ENCODE results near the gene CNP.
"Not testable (repeated sequence)": the region's sequence is repeated elsewhere in the genome, so short reads cannot be mapped to it uniquely, and the experiment has no call there.

Gene CNP

DNA sequence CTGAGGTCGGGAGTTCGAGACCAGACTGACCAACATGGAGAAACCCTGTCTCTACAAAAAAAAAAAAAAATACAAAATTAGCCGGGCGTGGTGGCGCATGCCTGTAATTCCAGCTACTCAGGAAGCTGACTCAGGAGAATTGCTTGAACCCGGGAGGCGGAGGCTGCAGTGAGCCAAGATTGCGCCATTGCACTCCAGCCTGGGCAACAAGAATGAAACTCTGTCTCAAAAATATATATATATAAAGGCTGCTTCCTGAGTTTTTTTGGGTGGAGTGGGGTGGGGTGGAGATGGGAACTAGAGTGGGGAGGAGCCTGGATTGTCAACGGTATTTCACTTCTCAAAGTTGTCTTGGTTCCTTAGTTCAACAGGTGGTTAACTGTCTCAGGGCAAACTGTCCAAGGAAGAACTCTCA, 43.7 kb downstream of the CNP start:
- DNase-seq = not testable (repeated sequence)

DNA sequence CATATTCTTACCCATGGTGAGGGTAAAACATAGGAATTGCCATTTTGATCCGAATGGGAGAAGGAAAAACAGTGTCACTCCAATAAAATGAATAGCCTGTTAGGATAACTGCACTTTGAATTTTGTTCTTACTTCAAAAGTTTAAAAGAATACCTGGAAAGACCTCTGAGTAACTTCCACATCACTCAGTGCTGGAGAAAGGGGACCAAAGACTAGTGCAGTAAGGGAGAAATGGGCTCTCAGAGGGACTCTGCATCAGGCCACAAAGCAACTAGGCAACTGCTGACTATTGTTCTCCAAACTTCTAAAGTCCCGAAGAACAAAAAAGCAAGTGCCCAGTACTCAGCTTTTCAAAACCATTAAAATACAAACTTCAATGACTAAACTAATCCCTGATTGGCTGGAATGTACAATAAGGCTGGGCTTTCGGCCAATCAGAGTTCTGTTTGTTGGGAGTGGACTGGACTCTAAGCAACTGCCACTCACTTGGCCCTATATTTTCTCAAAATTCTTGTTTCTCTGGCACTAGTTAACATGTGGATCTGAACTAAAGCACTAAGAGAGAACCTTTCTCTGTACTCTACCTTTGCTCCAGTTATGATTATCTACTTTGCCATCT, 44.4 kb downstream of the CNP start:
- no peak for DNase-seq

DNA sequence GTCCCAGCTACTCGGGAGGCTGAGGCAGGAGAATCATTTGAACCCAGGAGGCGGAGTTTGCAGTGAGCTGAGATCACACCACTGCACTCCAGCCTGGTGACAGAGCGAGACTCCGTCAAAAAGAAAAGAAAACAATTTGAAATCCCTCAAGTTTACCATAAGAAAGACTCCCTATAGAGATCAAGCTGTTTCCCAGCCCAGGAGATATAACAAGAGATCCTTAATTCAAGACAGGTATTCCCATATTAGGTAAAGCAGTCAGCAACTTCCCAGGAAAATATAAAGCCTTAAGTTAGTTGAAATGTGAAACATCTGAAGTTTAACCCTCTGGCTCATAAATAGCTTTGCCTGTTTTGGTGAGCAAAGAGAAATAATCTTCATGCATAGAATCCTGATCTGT, 45.8 kb downstream of the CNP start:
- not testable (repeated sequence) for DNase-seq

DNA sequence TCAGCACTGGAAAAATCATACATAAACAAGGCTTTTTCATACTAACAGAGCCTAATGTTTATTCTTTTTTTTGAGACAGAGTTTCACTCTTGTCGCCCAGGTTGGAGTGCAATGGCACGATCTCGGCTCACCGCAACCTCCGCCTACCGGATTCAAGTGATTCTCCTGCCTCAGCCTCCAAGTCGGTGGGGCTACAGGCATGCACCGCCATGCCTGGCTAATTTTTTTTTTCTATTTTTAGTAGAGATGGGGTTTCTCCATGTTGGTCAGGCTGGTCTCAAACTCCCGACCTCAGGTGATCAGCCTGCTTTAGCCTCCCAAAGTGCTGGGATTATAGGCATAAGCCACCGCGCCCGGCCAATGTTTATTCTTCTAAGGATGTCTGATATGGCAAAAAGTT, 47.1 kb downstream of the CNP start:
- DNase-seq = not testable (repeated sequence)

DNA sequence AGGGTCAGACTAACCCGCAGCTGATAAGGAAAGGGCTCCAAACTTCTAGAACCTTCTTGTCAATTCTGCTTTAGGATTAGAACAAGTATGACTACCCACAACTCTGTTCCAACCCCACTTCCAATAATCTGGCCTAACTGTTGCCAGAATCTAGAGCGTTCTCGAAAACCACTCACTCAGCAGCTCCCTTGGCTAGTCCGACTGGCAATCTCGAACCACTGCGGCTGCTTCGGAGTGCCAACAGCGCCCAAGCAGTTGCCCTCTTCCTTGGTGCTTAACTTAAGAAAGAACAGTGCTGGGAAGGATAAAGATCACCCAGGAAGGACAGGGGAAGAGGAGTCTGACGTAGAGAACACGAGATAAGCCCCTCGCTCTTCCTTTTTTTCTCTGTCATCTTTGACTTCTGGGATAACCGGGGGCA, 49.8 kb downstream of the CNP start:
- no peak for DNase-seq

DNA sequence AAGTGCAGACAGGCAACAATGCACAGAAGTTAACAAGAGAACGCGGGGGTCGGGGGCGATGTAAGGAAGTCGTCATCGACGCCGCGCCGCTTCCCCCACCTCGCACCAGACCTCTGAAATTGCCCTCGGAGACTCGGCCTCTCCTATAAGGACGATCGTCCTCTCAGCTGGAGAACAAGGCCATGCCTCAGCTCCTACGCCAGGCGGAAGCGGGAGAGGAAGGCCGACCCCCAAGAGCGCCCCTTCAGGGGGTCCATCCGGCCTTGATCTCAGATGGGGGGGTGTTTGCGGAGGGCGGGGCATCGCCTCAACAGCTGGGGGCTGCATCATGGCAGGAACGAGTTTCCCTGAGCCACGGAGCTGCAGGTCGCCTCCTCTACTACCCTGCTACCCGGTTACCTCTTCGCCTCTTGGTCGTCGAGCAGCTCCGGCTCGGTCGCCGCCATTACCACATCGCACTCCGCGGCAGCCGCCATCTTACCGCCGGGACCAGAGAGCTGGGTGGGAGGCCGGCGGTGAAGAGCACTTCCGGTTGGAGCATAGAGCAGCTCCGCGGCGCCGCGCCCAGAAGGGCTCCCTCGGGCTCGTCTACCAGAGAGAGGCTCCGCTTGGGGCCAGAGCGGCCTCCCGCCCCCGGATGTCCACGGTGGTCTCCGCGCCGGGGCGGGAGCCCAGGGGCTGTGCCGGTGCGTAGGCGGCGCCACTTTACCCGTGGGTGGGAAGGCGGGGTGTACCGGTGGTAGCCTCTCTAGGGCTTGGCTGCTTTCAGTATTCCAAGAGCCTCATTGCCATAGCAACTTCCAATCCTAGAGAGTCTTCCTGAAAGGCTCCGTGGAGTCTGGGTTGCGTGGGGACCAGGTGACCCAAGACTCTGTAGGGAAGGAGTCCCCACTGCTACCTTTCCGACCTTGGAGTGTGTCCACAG, 50.6 kb downstream of the CNP start, which contains the start of gene DNAJC7:
Gene DNAJC7, minus strand, starts transcription at position 499 of the 925 bp plus-strand sequence. Its CDS starts 23 bp downstream, at position 476.
- peak; percentile 95 for DNase-seq

DNA sequence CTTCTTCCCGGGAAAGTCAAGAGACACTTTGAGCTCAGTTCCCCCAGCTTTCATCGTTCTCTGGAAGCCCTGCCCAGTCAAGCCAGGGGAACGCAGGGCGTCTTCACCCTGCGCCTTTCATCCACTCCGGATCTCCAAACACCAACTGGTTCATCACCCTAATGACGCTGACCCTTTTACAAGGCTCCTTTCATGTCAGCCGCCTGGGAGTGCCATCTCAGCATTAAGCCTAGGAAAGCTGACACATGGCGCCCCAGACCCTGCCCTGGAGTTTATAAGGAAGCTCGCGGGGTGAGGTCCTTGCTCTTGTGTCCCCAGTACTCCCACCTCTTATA, 51.2 kb downstream of the CNP start:
- no peak for DNase-seq

DNA sequence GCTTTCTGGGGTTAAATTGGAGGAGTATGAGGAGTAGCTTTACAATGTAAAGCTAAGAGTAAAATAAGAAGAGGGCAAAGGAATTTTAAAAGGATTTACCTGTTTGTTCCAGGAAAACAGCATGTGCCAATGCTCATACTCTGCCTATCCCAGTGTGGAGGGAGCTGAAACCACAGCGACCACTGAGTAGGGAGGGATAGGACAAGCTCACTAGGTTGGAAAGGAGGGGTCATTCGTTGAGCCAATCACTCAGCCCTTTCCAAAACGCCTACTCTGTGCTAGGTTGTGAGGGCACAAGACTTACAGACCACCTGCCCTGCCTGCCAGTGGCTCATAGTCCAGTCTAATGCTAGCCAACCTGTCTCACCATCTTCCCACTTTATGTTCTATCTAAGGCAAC, 51.7 kb downstream of the CNP start:
- no peak for DNase-seq

DNA sequence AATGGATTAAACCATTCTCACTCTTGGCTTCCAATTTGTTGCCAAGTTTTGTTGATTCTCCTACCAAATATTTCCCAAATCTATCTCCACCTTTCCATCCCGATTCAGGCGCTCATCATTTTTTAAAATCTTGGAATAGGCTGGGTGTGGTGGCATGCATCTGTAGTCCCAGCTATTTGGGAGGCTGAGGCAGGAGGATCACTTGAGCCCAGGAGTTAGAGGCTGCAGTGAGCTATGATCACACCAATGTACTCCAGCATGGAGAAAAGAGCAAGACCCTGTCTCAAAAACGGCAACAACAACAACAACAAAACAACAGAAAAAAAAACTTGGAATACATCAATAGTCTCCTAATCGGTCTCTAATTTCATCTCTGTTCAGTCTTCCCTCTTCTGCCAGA, 52.4 kb downstream of the CNP start:
- no peak for DNase-seq

DNA sequence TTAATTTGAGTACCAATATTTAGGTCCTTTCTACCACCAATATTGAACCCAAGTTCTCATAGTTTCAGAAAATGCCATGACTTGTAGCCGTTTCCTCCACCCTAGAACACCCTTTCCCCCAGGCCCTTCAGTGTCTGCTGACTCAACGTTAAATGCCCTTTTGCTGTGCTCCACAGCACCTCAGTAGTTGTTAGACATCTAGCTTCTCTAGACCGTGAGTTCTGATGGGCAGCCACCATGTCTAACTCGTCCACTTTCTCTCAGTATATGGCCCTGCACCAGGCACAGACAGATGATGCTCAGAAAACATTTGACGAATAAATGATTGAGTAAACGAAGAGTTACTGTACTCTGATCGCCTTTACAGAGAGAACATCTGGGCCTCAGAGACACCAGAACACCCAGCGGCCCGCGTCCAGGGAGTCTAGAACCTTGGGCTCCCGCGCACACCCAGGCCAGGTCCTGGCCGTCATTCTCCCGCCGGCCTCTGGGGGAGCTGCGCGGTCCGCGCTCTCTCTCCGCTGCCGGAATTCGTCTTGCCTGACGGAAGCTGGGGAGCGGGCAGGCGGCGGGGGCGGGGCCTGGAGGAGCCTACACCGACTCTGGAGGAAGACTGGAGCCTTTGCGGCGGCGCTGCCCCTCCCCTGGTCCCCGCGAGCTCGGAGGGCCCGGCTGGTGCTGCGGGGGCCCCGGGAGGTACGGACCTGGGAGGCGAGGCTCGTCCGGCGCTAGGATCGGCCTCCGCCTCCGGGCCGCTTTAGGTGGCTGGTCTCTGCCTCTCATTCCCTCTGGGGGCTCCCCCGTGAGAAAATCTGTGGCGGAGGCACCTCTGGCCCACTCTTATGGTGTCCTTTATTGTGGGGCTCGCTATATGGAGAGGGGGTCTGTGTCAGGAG, 53.2 kb downstream of the CNP start, which contains the start of gene NKIRAS2:
Gene NKIRAS2, plus strand, starts transcription at position 582 of the 896 bp plus-strand sequence. CDS start 1,488 bp downstream, outside the sequence.
- peak; percentile 93 for DNase-seq

DNA sequence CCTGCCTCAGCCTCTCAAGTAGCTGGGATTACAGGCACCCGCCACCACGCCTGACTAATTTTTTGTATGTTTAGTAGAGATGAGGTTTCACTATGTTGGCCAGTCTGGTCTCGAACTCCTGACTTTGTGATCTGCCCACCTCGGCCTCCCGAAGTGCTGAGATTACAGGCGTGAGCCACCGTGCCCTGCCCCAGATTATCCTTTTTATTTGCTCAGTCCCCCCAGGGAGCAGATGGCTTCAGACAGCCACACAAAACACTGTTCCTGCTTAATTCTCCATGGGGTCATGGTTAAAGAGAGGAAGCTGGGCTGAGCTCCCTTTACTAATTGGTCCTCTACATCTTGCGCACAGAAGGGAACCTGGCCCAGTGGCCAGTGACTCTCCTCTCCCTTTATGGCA, 54.2 kb downstream of the CNP start:
- not testable (repeated sequence) for DNase-seq

DNA sequence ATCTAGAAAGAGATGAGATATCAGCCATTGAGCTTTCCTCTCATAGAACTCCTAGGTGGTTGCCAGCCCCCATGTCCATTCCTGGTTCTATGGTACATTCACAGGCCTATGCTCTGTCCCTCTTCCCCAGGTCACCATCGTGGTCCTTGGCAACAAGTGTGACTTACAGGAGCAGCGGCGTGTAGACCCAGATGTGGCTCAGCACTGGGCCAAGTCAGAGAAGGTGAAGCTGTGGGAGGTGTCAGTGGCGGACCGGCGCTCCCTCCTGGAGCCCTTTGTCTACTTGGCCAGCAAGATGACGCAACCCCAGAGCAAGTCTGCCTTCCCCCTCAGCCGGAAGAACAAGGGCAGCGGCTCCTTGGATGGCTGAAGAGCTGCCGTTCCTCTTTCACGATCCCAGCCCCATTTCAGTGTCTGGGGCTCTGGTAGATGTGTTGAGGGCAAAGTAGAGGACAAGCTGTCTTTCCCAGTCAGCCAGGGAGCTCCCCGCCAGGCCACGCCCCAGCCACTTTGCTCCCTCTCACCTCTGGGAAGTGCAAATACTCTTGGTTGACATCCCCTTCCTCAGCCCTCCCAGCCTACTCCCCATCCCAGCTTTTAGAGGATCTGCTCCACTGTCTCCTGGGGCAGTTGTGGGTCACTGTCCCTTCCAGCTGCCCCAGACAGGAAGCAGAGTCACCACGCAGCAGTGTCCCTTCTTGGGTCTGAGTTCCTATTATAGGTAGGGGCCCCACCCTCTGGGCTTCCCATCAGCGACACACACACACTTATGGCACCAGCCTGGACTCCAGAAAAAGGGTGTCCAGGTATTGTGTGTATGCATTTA, 57.1 kb downstream of the CNP start:
- no peak for DNase-seq

DNA sequence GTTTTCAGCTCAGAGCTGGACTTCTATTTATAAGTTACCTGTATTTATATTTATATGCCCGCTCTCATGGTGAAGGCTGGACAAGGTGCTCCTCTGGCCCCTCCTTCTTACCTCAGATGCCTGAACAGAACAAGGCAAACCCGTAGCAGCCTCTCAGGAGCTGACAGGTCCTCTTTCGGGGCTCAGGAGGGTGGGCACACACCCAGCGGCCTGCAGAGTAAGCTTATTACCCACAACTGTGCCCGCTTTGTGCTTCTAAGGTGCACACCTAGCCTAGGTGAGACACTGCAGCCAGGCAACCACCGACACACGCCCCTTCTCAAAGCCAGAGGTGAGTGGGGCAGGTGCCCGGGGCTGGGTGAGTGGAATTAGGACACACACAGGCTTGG, 58.6 kb downstream of the CNP start:
- no peak for DNase-seq

DNA sequence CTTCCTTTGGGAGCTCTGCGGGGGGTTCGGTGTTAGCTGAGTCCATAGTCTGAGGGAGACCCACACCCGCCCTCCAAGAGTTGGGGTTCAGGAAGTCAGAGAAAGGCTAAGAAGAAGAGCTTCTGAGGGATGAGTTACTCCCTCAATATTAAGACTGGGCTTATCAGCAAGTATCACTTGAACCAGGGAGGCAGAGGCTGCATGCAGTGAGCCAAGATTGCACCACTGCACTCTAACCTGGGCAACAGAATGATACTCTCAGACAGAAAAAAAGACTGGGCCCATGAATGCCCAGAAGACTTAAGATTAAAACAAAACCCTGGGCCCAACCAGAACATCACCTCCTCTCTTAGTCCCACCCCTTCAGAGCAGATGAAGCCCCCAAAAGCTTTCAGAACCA, 59.3 kb downstream of the CNP start:
- DNase-seq = no peak

DNA sequence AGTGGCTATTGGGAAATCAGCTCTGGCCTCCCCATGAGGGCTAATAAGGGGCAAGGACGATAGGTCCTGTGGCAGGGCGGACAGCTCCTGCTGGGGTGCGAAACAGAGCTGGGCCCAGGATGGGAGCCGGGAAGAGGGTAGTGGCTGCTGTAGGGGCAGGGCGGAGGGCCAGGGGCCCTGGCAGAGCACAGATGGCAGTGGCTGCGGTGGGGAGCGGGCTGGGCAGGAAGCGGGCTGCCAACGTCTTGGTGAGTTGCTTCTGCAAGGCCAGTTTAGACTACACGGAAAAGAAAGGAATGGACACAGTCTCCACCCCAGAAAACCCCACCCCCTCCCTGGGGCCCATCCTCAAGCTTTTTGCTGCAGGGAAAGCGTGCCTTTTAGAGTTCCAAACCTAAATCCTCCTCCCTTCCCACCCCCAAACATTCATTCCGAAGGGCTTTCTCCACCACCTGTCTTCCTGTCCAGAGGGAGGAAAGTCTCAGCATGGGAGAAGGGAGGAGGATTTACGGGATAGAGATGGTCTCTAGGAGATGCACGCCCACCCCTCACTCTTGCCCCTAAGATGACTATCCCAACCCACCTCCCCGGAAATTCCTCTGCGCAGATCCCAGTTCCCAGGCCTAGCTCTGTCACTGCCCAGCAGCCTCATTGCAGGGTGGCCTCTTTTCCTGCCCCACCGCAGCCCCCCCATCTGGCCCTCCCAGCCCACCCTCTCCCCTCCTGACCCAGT, 60.4 kb downstream of the CNP start:
- DNase-seq = no peak

Data from right forelimb (tissue), 1 donor.